ENCODE measurements around the gene RAD51B.

RAD51B gene

DNA sequence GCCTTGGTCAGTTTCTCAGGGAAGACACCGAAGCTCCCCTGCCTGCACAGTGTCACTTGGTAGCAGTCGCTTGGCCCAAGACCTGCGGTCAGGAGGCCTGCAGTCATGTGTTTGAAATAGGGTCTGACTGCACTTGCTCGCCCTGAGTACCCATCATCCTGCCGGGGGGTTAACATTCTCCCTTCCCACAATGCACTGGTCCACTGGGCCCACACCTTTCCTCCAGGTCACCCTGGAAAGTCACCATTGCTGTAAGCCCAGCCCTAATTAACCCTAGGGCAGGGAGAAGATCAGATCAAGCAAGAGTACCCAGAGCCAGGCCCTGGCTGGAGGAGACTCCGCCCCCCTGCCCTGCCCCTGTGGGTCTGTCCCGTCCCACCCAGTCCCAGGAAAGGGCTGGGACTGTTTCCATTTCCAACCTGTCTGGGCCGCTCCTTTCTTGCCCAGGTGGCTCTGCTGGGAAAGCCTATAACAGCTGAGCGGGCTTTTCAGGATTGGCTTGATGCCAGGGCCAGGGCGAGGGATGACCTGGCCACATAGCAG, 886.2 kb downstream of the RAD51B start:
- no peak for DNase-seq (ENCODE audit: low read depth)

DNA sequence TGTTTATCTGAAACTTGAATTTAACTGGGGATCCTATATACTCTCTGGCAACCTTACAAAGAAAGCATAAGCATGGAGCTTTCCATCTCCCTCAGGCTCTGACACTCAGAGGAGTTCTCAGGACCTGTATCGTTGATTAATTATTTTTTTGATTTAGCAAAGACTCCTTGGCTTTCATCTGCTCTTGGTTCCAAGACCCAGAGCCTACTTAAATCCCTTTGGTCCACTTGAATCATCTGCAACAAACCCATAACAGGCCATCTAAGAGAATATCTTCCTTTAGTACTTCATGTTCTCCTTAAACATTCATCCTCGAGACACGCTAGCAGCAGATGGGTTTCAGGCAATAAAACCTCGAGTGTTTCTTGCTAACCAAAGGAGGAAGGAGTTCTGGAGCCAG, 887.9 kb downstream of the RAD51B start:
- DNase-seq (ENCODE audit: low read depth): no peak

DNA sequence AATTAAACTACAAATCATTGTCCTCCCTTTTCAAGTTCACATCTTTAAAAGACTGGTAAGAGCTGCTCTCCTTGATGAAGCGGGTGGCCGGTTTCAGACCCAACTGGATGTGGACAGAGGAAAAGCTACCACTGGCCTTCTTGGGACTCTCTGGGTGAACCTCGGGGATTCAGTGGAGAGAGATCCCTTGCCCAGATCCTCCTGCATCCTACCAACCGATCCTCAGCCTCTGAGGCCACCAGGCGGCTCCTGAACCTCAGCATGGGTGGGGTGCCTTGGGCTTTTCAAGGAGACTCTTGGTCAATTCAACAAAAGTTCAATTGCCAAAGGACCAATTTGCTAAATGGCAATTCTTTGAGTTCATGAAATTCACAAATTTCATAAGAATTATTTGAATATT, 888.8 kb downstream of the RAD51B start:
- DNase-seq (ENCODE audit: low read depth): no peak

DNA sequence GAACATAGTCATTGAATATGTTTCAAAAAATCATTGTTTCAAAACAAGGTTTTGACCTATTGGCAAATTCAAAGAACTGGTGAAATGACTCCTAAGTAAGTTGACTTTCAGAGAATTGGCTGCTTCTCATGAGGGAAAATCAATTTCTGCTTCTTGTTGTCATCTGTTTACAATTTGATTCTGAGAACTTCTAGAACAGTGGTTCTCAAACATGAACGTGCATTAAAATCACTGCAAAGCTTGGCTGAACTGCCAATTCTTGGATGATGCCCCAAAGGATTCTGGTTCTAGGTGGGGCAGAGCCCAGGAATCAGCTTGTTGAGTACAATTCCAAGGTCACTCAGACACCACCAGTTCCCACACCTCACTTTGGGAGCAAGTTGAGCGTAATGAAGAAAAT, 889.4 kb downstream of the RAD51B start:
- DNase-seq (ENCODE audit: low read depth): no peak

DNA sequence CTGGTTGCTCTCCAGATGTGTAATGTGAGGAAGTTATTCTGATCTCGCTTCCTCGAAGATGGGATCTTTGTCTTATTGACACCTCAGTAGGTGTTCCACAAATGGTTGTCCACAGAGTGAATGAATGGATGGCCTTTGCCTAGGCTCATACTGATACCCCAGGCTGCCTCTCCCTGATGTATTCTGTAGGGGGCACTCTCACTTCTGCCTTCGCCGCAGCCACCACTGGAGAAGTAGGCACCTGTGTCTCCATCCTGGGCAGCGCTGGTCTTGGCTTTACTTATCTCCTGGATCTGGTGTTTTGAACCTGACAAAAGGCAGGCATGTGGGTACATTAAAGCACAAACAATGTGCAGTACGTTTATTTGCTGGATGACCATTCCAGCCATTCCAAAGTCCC, 891.2 kb downstream of the RAD51B start:
- DNase-seq (ENCODE audit: low read depth): no peak

DNA sequence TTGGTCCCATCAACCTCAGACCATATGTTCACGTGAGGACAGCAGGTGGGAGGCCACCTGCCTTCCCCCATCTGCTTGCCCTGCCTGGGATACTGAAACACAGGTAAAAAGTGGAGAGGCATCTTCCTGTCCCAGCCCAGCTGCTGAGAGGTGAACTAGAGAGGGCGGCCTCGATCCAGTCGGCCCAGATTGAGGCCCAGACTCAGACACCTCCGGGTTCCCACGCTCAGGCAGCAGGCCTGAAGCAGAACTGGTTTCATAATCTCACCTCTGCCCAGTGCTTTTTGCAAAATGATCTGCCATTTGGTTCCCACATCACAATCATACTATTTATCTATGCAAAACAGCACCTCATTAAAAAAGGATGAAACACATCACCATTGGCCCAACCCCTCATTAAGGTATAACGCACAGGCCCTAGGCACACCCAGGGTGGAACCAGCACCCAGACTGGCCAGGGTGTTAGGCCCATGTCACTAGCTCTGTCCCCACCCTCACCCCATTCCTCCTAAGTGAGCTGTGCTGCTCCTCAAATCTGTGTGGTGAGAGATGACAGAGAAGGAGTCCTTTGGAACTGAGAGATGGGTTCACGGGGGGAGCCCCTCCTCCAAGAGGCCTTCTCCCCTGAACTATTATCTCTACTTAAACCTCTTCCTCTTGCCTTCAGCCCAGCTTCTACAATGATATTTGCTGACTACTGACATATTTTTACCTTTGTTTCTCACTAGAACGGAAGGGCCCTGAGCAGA, 892.2 kb downstream of the RAD51B start:
- no peak for DNase-seq (ENCODE audit: low read depth)

DNA sequence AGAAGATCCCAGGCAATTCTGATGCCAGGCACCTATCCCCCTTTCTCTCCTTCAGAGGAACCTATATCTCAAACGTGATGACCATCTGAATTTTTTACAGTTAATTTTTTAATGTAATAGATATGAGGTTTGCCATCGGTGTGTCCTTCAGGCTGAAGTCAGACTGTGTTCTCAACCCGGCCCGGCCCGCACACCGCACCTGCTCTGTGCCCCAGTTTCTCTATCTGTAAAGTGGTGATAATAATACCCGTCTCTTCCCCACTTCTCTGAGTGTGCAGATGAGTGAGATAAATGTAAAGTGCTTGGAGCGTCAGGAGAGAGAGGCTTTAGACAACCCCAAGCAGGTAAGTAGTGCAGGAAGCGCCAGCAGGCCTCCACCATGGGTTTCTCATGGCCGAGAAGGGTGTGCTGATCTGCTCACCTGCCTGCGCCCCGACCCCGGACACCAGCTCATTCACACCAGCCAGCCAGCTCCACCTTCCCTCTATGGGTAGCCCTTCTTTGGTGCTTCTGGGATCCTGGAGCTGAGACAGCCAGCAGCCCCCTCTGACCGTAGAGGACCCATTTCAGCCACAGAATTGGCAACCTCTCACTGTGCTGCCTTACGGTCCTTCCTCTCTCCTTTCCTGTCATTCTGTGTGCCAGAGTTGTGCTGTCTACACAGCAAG, 893.3 kb downstream of the RAD51B start:
- no peak for DNase-seq (ENCODE audit: low read depth)

DNA sequence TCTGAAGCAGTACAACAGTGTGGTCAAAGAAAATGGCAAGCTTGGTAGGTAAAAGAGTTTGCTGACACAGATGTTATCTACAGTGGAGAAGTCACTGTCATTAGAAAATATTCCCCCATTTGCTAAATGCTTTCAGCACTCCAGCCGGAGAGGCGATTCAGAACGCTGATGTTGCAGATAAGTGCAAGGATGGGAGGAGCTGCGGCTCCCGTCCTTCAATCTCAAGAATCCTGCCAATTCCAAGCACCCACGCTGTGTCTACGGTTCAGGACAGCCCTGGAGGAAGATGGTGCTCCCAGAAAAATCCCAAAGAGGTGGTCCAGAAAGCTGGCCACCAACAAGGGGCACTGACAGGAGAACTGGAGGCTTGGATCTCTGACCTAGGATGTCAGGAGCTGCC, 894.2 kb downstream of the RAD51B start:
- no peak for DNase-seq (ENCODE audit: low read depth)

DNA sequence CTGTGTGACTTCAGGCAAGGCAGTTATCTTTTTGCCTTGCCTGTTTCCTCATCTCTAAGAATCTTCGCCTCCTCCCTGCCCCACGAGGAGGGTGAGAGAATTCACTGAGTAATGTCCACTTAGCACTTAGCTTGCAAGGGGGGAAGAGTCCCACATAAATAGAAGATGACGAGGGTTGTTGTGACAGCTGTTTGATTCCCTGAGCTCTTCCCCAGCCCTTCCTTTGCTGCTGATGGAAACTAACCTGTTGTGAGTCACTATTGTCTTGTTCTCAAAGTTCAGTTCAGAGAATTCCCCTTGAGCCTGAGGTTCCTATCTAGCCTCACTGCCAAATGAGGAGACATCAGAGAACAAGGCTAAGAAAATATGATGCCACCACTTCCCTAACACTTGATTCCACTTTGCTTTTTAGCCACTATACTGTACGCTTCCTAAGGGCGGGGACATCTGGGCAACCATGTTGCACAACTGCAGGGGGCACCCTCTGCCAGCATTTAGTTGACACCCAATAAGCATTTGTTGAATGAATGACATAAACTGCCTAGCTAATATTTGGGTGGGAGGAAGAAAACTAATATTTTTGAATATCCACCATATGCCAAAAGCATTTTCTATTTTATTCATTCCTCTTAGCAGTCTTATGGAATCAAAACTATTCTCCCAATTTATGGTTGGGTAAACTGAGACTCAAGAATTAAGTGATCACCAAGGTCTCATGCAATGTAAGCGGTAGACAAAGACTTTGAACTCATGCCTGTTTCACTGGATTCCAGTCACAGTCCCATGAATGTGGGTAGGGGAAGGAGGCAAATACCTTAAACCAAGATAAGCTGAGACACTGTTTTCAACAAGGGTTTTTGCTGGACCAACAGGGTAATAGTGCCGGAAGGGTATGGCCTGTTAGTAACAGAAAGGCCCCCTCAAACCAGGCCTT, 895.7 kb downstream of the RAD51B start:
- no peak for DNase-seq (ENCODE audit: low read depth)

DNA sequence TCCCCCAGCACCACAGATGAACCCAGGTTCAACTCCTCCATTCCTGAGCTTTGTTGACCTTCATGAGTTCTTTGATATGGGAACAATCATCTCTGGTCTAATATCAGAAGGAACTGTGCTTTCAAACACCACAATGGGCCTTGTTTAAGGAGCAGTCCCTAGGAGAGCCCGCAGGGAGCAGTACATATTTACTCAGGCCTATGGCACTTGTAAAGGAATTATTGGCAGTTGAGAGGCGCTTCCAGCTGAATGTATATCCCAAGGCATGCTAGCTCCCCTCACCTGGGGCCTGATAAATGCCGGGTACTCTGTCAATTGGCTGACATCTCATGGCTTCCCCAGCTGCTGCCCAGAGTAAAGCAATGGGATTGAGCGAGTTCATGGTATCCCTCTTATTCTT, 897.1 kb downstream of the RAD51B start:
- no peak for DNase-seq (ENCODE audit: low read depth)

DNA sequence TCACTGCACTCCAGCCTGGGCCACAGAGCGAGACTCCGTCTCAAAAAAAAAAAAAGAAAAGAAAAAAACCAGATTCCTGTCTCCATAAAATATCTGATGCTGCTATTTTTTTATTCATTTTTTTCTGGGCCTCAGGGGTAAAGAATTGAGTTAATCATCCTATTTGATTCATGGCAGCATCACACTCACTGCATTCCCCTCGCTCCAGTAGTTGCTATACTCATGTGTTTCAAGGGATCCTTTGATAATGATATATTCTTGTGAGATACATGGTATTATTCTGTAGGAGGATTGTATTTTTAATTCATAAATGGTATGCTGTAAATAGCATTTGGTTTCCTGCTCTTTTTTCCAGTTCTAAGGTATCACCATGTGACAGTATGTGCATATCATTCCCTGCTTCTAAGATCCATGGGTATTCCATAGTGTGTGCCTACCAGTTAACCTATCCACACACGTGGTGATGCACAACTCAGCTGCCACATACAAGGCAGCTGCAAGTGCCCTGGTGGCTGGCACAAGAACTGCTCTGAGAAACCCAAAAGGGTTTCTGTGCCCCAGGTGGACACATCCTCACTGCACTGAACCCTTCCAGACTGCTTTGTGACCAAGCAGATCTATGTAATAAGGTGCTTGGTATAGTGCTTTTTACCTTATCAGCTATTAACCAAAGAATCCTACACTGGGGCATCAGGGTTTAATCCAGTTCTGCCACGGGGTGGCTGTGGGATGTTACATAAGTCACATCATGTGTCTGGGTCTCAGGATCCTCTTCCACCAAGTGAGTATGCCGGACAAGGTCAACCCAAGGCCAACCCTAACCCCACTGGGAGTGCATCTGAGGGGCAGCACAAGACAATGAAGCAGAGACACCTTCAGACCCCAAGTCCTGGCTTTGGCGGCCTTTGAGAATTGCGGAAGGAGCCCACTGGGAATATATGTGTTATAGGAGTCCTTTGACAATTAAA, 898.7 kb downstream of the RAD51B start:
- no peak for DNase-seq (ENCODE audit: low read depth)

DNA sequence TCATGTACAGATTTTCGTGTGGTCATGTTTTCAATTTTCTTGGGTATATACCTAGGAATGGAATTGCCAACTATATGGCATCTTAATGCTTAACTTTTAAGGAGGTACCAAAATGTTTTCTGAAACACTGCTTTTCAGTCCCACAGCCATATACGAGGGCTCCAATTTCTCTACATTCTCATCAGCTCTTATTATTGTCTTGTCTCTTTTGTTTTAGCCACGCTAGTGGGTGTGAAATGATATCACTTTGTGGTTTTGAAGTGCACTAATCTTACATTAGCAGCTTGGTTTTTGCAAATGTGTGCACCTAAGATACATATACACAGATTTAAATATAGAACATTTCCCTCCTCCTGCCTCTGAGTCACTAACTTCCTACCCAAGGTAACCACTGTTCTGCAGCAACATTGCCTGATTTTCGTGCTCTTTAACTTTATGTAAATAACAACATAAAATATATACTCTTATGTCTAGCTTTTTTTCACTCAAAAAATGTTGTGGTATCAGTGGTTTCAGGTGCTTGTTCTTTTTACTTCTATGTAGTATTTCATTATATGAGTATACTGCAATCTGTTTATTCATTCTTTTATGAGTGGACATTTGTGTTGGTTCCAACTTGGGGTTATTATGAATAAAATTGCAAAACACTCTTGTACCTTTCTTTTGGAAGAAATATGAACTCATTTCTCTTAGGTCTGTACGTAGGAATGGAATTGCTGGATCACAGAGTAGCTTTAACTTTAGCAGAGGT, 900.2 kb downstream of the RAD51B start:
- no peak for DNase-seq (ENCODE audit: low read depth)

DNA sequence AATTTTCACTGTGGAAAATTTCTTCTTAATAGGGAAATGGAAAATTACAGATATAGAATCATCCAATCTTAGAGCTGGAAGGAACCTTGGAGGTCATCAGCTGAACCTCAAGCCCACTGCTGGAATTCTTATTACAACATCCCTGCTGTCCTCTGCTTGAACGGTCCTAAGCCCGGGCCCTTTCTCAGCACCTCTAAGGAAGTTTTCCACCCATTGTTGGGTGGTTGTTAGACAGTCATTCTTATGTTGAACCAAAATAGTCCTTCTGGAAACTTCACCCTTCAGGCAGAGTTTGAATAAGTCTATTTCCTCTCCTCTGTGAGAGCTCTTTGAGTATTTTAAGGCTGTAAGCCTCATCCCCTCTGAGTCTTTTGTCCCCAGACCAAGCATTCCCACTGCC, 902.6 kb downstream of the RAD51B start:
- no peak for DNase-seq (ENCODE audit: low read depth)

DNA sequence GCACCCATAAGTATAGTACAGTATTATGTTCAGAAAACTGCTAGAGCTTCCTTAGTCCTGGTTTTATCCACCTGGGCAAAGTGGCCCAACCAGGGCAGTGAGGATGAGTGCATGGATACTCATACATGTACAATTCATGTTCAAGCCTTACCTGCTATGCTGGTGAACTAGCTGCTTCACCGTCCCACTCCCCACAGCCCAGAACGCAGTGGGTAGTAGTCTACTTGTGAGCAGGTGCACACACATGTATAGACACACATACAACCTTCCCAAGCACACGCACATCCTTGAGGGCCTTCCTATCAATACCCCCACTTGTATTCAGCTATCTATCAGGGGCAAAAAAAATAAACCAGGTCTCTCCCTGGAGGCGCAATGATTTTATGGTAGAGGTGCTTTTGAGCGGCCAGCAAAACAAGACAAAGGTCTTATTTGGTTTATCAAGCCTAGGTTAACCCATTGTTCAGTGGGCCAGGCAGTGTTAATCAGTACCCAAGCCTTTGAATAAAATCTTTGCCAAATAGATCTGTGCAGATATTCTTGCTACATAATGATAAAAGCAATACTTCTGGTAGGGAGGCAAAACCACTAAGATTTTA, 903.5 kb downstream of the RAD51B start:
- no peak for DNase-seq (ENCODE audit: low read depth)

DNA sequence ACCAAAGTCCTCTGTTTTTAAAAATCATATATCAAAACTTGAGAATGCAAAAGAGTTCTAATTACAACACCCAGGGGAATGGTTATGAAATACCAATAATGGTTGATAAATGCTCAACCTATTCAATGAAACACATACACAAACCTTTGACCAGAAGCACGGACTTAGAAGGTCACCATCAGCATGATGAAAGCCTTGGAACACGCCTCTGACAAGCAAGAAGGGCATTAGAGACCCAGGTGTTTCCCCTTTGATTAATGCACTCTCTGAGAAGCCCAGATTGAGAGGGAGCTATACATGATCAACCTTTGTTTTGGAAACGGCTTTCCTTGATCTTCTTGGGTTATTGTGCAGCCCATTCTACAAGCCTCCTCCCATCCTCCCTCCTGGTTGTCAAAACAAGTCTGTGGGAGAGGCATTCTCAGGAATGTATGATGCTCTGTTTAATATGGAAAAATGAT, 904.3 kb downstream of the RAD51B start:
- DNase-seq (ENCODE audit: low read depth): no peak

DNA sequence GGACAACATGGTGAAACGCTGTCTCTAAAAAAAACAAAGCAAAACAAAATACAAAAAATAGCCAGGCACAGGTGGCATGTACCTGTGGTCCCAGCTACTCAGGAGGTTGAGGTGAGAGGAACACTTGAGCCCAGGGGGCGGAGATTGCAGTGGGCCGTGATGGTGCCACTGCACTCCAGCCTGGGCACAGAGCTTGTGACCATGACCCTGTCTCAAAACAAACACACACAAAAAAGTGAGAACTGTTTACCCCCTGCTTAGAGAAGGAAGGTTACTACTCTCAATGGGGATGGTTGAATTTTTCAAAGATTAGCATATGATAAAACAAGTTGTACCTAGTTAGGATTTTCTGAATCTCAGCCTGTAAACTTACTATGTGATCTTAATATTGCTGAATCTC, 905.3 kb downstream of the RAD51B start:
- no peak for DNase-seq (ENCODE audit: low read depth)

DNA sequence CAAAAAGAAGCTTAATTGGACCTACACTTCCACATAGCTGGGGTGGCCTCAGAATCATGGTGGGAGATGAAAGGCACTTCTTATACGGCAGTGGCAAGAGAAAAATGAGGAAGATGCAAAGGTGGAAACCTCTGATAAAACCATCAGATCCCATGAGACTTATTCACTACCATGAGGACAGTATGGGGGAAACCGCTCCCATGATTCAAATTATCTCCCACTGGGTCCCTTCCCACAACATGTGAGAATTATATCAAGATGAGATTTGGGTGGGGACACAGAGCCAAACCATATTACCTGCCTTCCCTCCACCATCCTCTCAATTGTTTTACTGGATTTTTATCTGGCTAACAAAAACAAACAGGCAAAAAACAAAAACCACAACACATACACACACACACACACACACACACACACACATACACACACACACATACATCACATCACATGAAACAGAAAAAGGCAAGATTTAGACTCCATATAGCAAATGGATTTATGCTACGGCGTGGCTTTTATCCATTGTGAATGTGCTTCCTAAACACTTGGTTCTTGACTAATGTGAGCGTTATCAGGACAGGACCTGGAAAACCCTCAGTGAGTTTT, 906.6 kb downstream of the RAD51B start:
- no peak for DNase-seq (ENCODE audit: low read depth)

DNA sequence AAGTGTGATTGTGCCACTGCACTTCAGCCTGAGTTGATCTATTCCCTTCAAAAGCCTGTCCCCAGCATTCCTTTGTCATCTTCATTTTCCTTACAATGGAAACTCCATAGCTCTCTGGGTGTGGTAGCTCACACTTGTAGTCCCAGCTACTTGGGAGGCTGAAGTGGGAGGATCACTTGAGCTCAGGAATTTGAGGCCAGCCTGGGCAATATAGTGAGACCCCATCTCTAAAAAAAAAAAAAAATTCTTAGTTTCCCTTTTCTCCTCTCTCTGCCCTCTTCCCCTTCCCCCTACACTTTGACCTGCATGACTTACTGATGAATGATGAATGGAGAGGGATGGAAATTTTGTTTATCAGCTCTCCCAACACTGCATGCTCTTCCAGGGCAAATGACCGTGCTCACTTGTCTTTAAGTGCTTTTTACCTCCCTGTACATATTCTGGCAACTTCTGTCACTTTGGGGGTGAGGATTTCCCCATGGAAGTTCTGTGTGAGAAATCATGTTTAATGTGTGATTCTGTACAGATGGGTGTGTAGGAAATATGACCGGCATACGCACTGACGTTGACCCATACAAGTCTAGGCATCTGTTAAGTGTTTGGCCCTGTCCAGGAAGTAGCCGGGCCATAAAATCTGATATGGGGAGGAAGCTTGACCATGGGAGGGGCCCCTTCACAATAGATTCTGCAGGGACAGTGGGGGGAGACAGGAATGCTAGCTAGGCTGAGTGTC, 907.9 kb downstream of the RAD51B start:
- DNase-seq (ENCODE audit: low read depth): no peak
